RWPE1 (cell line): ENCODE data around the gene EVX2.
A peak's percentile ranks its signal among the peaks of the same experiment; 100 is the strongest.

Source experiments
- CTCF ChIA-PET: fragments of 350-600 bp; sonication (Branson Sonifier 250); formaldehyde crosslinking; extraction: SDS; loops from one replicate; lab custom pipeline; 2021; lab: Yijun Ruan, JAX
- POLR2A ChIA-PET: fragments of 400-600 bp; formaldehyde crosslinking; extraction: SDS; loops from one replicate; lab custom pipeline; 2020; ENCODE audit warnings: antibody characterized with exemption; ENCODE audit not compliant: low non-redundant PET; lab: Yijun Ruan, JAX
- DNase-seq: peaks from one replicate; pipeline ENCODE4 v3.0.0; 2012; ENCODE audit warnings: low spot score
- H3K27ac ChIP-seq: fragments of 450-650 bp; 2 replicates; pipeline ENCODE4 v1.5.1; 2017
- CTCF ChIP-seq: fragments of 450-650 bp; conservative IDR thresholded peaks from 2 replicates; pipeline ENCODE4 v1.5.1; 2017; ENCODE audit warnings: low read depth, mild to moderate bottlenecking

The EVX2 gene

GRCh38 chr2:176093145-176093897, 9.6 kb upstream of the EVX2 start:
- POLR2A ChIA-PET, result no interaction called here
- peak overlapping the region; percentile 70 for H3K27ac ChIP-seq
- TF ChIP-seq CTCF, result peak; percentile 41
- CTCF ChIA-PET, result interaction anchor here (0.6 to 1.3 kb wide), 4 partner anchors 9 to 889 kb away, joined by 3 to 6 read pairs (median 4); no protein-coding TSS in a partner anchor
- no peak for DNase-seq

- CTCF ChIA-PET, result interaction anchor here (0.6 to 1.3 kb wide), 6 partner anchors 12 to 889 kb away, joined by 3 to 7 read pairs (median 3); no protein-coding TSS in a partner anchor
- no peak for DNase-seq
- TF ChIP-seq CTCF, result no peak
- POLR2A ChIA-PET, result no interaction called here
- peak within 1 kb of the TSS; percentile 70 for H3K27ac ChIP-seq
Measured at GRCh38 chr2:176092270-176093144, 8.7 kb upstream of the EVX2 start, which contains the start of gene HOXD13. HOXD13 (plus strand) TSS chr2:176092721; CDS start chr2:176092891, 170 bp downstream.

- POLR2A ChIA-PET, result no interaction called here
- CTCF ChIA-PET, result interaction anchor here (0.6 to 1.3 kb wide), 4 partner anchors 18 to 888 kb away, joined by 3 to 7 read pairs (median 3); no protein-coding TSS in a partner anchor
- TF ChIP-seq CTCF, result no peak
- peak overlapping the region; percentile 70 for H3K27ac ChIP-seq
- DNase-seq, result no peak
Measured at GRCh38 chr2:176091329-176092258, 7.8 kb upstream of the EVX2 start.

GRCh38 chr2:176090862-176091261, 7.1 kb upstream of the EVX2 start:
- ChIA-PET CTCF (no interaction called here), POLR2A (no interaction called here)
- no peak for TF ChIP-seq CTCF
- no peak for DNase-seq
- H3K27ac ChIP-seq, result no peak overlapping the region

- no peak overlapping the region for H3K27ac ChIP-seq
- CTCF ChIA-PET, result interaction anchor here (0.6 to 0.7 kb wide), 2 partner anchors 10 to 247 kb away, joined by 3 read pairs; no protein-coding TSS in a partner anchor
- TF ChIP-seq CTCF, result no peak
- DNase-seq, result no peak
- POLR2A ChIA-PET, result no interaction called here
Measured at GRCh38 chr2:176089843-176090395, 6.2 kb upstream of the EVX2 start.
